Stimulated activated CD4-positive, alpha-beta T cell treated with anti-CD3 and anti-CD28 coated beads, Interleukin-12 subunit alpha, Interleukin-12 subunit beta, amount 100 ng/mL, for 48 hours (primary cell): ENCODE data around the gene RSL1D1.
"Not testable (repeated sequence)": the region's sequence is repeated elsewhere in the genome, so short reads cannot be mapped to it uniquely, and the experiment has no call there.

Source experiments
- DNase-seq, 3 donors: peaks; one replicate each; pipeline ENCODE4 v3.0.0-alpha.2; 2020; ENCODE audit warnings: low read depth in 2 of 3, low spot score in 1 of 3

RSL1D1 gene

DNA sequence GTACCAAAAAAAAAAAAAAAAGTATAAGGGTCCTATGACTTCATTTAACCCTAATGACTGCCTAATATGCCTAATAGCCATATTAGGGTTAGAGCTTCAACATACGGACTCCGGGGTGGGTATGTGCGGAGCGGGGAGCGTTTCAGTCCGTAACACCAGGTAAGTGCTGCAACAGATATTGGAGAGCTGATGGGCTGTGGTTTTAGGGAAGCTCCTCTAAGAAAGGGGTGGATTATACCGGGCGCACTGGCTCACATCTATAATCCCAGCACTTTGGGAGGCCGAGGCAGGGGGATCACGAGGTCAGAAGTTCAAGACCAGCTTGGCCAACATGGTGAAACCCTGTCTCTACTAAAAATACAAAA, 52.3 kb downstream of the RSL1D1 start:
- DNase-seq, result no peak

DNA sequence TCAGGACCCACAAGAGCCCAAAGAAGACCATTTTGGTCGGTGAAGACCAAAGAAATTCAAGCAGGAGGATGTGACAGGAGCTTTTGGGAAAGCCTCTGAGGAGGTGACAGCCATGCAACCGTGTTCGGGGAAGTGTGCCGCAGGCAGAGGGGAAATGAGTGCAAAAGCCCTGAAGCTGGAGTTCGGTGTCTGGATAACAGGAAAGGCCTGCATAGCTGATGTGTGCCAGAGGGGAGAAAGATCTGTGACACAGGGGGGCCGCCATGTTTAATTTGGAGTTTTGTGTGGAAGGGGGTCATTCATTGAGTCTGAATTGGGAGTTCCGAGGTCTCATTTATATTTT, 53.4 kb downstream of the RSL1D1 start:
- no peak for DNase-seq

DNA sequence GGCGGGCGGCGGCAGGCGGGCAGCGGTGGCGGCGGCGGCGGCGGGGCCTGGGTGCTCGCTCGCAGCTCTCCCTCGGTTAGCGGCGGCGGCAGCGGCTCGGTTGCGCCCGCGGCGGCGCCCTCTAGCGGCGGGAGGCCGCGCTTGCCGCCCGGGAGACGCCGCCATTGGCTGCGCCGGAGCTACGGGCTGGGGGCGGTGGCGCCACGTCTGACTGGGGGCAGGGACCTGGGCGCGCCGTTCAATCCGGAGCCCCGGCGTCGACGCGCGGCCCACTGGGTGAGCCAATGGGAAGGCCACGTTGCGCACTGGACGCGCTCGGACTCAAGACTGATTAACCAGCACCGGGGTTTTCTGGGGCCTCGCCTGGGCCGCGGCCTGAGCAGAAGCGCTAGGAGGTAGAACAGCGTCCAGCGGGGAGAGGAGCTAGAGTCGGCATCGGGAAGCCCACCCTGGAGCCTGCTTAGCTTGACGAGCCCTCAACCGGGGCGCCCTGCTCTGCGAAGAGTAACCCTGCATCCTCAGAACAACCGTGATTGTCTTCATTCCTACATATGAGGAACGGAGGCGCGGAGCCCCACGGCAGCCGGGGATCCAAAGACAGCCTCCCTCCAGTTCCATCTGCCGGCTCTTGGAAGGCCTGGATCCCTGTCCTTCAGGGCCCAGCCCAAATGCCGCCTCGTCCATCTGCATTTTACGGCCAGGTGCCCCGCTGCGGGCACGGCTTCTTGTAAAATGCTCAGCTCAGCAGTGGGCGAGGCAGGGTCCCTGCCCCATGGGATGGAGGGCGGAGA, 54.0 kb downstream of the RSL1D1 start, which contains the start of gene ZC3H7A:
Gene ZC3H7A, minus strand, starts transcription at position 93 of the 791 bp plus-strand sequence. CDS start 14,904 bp downstream, outside the sequence.
- DNase-seq, result peak; percentile 84 to 90 (median 90)

DNA sequence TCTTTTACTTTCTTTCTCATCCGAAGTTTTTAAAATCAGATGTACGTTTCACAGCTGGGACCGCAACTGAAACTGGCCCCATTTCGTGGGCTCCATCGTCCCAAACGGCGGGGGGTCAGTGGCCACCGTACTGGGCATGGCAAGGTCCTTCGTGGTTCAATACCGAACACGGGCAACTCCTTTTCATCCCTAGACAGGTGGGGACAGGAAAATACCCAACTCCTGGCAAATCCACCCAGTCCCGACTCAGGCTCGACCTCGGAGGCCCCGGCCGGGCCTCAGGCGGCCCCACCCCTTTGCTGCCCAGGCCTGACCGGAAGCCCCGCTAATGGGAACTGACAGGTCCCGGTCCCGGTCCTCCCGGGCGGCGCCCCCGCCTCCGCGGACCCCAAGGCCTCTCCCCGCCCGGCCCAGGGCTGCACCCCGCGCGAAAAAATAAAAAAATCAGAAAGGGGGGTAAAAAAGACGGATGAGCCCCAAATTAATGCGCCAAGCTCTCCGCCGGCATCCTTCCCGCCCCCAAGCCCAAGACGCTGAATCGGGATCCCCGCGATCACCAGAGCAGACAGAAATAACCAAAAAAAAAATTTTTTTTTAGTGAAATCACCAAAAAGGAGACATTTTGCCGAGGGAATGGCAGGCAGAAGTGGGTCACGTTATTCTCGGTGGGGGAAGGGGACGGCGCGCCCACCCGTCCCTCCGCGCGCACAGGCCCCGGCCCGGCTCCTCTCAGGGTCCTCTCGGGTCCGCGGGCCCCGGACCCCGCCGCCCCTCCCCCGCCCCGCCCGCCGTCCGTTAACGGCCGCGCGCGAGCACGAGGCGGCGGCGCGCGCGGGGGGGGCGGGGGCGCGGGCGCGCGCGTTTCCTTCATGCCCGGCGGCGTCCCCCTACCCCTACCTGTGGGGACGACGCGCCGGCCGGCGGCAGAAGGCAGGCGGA, 54.8 kb downstream of the RSL1D1 start:
- DNase-seq, result no peak

DNA sequence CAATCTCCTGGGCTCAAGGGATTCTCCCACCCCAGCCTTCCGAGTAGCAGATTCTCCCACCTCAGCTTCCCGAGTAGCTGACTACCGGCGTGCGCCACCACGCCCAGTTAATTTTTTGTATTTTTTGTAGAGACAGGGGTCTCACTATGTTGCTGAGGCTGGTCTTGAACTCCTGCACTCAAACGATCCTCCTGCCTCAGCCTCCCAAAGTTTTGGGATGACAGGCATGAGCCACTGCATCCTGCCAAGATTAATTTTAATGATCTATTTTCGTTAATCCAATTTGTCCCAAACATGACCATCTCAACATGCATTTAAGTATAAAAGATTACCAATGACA, 55.5 kb downstream of the RSL1D1 start:
- DNase-seq, result no peak

DNA sequence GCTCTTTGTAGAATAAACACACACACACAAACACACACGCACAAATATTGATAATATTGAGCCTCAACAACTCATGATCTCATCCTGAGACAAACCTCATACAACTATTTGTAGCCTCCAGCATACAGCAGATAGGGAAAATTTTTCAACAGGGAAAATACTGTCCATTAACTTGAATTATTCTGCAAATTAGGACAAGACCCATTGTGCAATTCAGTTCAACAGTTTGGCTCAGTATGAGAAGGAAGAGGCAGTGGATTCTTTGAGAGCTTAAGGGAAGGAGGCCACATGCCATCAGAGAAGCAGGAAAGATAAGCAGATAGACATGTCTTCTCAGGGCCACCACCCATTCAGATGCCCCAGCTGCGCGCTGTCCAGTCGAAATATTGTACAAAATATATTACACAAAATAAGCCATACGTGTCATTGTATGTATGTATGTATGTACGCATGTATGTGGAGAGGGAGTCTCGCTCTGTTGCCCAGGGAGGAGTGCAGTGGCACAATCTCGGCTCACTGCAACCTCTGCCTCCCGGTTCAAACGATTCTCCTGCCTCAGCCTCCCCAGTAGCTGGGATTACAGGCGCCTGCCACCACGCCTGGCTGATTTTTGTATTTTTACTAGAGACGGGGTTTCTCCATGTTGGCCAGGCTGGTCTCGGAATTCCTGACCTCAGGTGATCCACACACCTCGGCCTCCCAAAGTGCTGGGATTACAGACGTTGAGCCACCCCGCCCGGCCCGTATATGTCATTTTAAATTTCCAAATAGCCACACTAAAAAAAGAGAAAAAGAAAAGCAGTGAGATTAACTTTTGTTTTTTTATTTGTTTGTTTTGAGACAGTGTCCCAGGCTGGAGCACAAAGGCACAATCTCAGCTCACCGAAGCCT, 56.1 kb downstream of the RSL1D1 start:
- no peak for DNase-seq

DNA sequence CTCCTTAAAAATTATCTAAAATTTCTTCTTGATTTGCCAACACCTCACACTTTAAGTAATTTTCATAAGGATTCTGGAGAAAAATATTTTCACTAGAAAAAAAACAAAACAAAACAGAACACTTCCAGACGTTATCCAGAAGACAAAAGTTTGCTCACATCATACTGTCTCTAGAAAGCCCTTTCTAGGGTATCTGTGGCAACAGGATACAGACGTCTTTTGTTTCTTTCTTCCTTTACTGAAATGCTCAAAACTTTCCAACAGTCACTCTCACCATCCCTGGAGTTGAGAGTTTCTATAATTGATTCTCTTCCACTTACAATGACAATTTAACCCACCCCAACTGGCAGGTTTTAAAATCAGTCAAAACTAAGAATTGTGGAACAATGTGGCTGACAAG, 56.9 kb downstream of the RSL1D1 start:
- DNase-seq, result no peak

DNA sequence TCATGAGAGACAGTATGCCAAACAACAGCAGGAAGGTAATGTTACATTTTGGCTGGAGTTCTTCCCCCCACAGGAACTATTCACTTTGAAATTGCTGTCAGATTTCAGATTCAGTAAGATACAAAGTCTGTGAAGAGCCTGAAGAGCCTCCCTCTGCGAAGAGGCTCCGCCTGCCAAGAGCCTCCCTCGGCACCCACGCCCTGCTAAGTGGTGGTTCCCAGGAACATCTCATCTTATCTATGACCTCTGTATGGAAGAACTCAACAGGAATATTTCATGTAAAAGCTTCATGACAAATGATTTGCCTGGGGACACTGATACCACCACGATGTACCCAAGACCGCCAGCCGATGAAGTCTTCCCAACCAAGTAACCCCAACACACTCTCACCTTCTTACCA, 57.5 kb downstream of the RSL1D1 start:
- no peak for DNase-seq

DNA sequence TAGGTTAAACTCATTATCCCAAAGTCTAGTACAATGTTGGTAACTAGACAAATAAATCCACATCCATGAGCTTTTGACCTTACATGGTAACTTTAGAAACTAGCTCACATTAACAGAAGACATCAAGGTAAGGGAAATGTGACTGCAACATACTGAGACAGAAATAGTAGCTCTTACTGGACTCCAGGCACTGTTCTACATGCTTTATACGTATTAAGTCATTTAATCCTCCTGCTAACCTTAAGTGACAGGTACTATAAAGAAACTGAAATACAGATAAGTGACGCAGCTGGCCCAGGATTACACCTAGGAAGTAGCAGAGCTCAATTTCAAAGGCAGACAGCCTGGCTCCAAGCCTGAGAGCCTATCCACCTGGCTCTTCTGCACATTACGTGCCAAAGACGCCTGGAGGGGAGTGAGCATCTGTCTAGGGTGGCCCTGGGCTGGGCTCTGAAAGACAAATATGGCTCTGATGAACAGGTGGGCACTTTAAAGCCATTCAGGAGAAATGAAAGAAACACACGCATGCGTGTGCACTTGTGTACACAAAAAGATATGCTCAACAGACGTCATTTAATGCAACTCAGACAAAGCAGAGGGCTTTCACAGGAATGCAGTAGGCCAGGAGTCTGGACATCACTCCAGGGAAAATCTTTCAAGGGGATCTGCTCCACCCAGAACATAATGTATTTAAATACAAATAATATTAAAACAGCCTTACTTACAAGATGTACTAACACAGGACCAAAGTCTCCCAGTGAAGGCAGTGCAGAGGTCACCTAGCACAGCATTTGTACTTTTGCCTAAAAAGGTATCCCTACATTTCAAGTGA, 58.7 kb downstream of the RSL1D1 start:
- DNase-seq, result no peak

DNA sequence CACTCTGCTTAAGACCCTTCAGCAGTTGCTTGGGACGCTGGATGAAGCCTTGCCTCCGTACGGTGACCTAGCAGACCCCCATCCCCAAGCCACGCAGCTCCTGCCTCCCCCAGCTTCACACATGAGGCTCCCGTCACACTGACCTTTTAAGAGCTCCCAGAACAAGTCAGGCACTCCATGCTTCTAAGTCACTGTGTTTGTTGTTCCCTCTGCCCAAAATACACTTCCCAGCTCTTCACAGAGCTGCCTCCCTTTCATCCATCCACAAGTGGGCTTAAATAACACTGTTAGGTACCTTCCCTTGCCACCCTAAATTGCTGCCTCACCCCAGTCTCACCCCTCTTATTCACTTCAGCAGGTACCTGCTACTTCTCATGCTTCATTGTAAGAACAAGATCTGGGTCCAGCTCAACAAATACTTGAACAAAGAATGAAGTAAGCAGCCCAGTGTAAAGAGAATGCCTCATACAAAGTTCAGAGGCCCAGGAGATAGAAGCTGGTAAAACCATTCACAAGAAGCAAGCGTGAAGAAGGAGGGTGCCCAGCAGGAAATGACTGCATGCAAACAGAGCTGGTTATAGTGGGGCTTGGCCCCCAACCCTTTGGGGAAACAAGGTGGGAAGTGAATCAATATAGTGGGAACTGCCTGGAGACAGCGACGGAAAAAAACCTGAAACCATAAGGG, 60.1 kb downstream of the RSL1D1 start:
- no peak for DNase-seq

DNA sequence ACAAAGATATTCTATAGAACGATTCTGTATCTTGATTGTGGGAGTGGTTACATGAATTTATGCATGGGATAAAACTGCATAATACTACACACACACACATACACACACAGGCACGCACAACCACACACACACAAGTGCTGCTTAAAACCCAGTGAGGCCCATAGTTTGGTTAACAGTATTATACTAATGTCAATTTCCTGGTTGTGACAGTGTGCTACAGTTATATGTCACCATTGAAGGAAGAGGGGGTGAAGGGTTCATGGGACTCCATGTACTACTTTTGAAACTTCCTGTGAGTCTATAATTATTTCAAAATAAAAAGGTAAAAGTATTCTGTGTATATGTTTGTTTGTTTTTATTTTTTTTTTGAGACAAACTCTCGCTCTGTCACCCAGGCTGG, 62.4 kb downstream of the RSL1D1 start:
- DNase-seq, result no peak

DNA sequence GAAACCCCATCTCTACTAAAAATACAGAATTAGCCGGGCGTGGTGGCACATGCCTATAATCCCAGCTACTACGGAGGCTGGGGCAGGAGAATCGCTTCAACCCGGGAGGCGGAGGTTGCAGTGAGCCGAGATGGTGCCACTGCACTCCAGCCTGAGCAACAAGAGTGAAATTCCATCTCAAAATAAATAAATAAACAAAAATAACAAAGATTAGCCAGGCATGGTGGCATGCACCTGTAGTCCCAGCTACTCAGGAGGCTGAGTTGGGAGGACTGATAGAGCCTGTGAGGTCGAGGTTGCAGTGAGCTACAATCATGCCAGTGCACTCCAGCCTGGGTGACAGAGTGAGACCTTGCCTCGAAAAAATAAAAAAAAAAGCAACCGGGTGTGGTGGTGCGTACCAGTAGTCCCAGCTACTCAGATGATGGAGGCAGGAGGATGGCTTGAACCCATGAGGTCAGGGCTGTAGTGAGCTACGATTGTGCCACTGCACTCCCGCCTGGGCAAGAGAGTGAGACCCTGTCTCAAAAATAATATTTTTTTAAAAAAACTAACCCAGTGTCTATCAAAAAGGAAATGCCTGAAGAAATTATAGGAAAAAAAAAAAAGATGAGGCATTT, 66.3 kb downstream of the RSL1D1 start:
- DNase-seq, result not testable (repeated sequence)

DNA sequence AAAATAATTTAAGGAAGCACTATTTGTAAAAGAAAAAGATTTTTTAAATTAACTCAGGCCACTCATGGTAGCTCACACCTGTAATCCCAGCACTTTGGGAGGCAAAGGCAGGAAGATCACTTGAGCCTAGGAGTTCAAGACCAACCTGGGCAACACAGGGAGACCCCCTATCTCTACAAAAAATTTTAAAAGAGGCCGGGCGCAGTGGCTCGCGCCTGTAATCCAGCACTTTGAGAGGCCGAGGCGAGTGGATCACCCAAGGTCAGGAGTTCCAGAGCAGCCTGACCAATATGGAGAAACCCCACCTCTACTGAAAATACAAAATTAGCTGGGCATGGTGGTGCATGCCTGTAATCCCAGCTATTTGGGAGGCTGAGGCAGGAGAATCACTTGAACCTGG, 67.0 kb downstream of the RSL1D1 start:
- DNase-seq, result not testable (repeated sequence)

DNA sequence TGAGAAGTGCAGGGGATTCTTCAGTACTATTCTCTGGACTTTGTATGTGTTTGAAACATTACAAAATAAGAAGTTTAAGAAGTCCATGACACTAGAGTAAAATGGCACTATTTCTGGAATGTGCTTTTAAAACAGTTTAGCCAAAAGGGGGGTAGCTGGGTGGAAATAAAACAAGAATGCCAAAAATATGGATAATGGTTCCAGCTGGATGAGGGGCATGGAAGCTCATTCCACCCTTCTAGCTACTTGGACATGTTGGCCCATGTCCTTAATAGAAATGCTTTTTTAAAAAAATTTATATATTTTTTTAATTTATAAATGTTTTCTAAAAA, 67.3 kb downstream of the RSL1D1 start:
- no peak for DNase-seq
